CD4-positive, alpha-beta T cell treated with Interleukin-6 for 4 hours (primary cell): ENCODE data around the gene SLC38A10.
"Not testable (repeated sequence)": the region's sequence is repeated elsewhere in the genome, so short reads cannot be mapped to it uniquely, and the experiment has no call there.

Experiments used
- DNase-seq: peaks from one replicate; pipeline ENCODE4 v3.0.0-alpha.2; 2020; ENCODE audit warnings: mixed read lengths

SLC38A10 gene

DNA sequence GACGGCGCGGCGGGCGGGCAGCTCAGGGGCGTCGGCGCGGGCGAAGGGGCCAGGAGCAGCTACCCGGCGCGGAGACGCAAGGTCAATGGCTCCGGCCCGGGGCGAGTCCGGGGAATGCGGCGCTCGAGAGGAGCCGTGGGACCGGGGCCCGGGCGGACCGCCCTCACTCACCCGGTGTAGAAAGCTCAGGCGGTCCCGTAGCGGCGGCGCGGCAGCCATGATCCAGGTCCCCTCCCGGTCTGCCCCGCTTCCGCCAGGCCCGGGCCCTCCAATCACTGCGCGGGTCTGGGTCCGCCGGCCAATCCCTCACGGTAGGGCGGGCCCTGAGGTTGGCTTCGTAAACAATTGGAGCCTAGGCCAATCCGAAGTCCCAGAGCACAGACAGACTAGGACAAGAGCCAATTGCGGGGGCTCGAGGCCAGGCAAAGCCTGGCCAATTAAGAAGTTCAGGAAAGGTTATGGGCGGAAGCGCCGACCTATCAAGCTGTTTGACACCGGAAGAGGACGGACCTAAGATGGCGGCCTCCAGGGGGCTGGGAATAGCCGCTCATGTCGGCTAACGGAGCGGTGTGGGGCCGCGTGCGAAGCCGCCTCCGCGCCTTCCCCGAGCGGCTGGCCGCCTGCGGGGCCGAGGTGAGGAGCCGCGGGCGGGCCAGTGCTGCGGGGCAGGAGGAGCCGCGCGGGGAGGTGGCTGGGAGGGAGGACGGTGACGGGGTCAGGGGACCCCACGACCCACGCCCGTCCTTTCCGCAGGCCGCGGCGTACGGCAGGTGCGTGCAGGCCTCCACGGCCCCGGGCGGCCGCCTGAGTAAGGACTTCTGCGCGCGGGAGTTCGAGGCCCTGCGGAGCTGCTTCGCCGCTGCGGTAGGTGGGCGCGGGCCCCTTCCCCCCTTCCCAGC lies 56.0 kb downstream of the SLC38A10 start, which contains the start of the genes NDUFAF8 and TEPSIN:
NDUFAF8 (plus strand) TSS at position 504 of the 899 bp plus-strand sequence; CDS start at position 550, 46 bp downstream.
TEPSIN (minus strand) TSS at position 241 of the 899 bp plus-strand sequence; CDS start at position 219, 22 bp downstream.
- DNase-seq, result peak; percentile 95

DNA sequence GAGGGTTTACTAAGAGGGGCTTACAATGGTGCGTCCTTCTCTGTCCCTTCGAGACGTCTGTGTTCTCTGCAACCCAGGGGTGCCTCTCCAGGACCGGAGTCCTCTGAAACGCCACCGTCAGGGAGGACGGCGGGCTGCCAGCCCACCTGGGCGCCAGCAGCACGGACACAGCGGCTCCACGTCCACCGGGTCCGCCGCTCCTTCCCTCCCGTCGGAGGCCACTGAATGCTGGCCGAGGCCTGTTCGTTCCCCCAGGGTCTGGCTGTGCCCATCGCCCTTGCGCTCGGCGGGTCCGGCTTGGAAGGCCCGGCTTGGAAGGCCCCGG lies 56.7 kb downstream of the SLC38A10 start:
- peak; percentile 14 for DNase-seq

DNA sequence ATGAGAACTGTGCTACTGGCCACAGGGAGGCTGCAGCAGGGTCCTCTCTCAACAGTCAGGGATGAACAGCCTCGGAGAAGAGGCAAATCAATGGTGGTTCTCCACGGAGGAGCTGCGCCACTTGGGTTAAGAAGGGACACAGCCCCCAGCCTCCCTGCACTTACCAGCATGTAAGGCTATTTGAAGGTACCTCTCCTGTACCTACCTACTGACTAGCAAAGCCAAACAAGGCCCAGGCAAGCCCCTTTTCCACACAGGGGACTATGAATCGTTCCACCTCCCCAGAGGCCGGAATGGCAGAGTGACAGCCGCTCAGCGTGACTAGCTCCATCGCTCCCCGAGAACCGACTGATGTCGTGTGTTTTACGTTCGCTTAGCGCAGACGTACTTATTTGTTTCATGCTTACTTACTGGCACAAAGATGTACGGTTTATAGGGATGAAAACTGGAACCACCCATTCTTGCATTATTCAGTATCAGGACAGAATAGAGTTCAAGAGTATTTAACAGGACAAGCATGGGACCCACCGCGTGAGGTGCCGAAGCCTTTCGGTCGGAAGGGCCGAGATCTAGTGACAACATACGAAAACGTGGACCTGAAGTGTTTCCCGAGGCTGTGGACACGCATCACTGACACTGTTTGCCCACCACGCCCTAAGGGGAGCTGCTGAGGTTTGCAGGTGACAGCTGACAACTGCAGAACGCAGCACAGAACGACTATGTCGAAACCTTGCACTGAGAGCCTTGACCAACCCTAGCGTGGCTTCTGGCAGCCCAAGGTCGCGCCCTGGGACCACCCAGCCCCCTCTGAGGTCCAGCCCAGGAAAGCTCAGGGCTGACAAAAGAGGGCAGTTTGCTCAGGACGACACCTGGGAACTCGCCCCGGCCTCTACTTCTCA lies 57.3 kb downstream of the SLC38A10 start:
- no peak for DNase-seq

DNA sequence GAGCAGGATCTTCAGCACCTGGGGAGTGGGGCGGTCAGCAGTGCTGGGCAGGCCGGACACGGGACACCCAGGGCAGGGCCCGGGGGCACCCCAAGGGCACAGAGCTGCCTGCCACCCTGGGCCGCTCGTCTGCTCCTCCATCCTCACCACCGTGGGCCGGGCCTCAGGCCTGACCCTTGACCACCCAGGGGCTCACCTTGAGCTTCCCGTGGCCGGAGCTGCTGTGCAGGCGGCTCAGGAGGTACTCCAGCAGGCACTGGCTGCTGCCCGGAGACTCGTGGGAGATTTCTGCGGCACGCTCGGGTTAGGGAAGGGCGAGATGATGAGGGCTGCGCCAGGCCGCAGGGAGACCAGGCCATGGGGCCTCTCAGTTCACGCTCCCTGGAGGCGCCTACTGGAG lies 58.3 kb downstream of the SLC38A10 start:
- DNase-seq, result no peak

DNA sequence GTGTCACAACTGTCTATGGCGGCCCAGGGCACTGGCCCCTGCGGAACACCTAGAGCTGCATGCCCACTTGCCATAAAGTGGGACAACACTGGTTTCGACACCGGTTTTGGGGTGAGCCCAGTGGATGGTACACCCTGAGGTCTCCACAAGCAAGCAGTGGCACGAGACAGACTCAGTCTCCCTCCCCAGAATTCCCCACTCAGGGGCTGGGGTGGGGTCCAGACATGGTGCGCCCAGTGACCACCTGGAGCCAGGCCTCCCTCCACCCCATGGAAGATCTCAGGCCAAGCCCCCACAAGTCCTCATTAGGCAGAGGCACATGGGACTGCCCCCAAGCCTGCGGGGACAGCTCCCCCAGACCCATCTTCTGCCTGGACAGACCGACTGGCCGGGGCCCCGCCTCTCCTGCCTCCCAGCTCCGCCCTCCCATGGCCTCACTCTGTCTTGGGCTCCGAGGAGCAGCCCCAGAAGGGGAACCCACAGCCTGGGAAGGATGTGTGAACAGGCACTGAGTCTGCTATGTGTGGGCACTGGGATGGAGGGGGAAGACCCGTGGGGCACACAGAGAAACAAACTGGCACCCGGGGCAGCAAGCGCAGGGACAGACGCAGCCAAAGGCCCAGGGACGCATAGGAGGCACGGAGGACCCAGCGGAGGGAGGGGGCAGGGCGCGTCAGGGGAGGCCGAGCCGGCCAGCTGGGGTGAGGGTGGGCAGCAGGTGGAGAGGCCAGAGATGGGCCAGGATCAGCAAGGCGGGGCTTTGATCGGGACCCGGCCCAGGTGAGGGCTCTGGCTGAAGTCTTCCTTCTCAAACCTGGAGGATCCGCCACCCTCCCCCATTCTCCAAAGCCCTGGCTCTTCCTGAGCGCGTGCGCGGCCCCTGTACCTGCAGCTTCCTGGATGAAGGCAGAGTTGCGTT lies 59.0 kb downstream of the SLC38A10 start:
- DNase-seq, result no peak

DNA sequence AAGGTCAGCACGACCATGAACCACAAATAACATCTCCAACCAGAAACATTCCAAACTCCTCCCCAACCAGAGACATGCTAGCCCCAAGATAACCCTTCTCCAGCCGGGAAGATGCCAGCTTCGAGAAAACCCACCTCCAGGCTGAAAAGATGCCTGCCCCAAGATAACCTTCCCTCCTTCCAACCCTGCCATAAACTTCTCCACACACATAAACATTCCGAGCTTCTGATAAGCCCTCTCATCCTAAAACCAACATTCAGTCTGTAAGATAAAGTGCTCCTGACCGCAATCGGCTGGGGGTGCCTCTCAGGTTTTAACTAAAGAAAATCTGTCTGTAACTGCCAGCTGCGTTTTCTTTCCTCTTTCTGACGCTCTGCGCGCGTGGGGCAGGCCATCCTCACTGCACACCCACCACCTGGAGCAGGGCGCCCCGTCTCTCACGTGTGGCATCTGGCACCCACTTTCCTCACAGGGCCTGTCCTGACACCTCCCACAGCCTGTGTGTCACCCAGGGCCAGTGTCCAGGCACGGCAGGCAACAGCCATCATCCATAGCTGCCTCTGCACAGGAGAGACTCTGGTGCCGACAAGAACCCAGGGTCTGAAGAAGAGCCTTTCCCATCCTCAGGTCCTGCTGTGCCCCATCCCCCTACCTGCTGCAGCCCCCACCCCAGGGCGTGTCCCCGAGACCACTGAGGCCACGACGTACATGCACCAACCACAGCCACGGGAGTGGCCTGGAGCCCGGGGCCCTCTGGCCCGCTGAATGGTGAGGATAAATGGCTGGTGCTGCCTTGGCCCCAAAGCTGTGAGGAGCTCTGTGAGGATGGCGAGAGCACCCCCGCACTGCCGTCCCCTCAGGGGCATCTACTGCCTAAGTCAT lies 59.9 kb downstream of the SLC38A10 start:
- no peak for DNase-seq

GRCh38 chr17:81234506-81234855 lies 60.6 kb downstream of the SLC38A10 start:
- DNase-seq, result no peak

DNA sequence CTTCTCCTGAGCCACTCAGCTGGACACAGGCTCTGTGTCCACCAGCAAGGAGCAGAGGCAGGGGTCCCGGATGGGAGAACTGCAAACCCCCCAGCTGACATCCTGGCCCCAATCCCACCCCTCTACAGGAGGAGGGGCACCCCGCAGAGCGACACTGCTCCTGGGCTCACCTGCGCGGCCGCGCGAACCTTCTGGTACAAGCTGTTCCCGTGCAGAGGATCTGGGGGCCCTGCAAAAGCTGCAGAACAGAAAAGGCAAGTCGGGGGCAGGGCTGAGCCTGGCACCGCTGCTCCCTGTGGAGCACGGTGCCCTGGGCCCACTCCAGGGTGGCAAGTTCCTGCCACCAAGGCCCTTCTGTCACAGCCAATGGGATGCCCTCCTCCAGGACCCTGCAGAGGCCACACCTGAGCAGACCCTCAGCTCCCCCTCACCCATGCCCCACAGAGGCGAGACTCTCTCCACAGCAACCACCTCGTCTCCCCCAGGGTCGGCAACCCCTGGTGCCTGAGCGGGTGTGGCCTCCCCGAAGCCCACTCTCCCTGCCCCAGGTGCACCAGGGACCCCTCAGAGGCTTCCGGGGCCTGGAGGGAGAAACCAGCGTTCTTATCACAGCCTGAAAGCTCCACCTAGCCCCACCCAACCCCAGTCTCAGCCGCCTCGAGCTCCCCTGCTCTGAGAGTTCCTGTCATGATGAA lies 61.1 kb downstream of the SLC38A10 start:
- no peak for DNase-seq

GRCh38 chr17:81233316-81233715 lies 61.8 kb downstream of the SLC38A10 start:
- no peak for DNase-seq

DNA sequence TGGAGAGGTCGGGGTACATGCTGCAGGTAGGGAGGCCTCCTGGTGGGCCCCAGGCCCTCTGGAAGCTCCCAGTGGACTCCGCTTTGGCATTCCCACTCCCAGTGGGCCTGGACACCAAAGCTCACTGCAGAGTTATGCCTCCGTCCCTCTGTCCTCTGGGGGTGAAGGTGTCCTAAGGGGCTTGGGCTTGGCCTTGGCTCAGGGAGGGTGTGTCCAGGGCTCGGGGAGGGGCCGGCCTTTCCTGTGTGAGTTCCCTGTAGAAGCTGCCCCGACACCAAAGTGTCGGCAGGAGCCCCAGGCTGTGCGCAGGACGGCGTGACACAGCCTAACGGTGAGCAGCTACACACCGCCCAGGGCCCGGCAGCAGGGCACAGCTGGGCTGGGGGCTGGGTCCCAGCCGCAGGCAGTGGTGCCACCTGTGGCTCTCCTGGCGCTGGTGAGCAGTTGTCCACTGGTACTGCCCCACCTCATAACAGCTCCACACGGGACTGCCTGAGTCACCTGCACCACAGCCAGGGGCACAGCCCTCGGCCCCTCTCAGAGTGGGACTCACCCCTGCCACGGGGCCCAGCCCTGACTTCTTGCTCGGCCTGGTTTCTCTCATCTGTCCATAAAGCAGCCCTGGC lies 62.4 kb downstream of the SLC38A10 start:
- DNase-seq, result no peak

GRCh38 chr17:81231766-81232581 lies 63.1 kb downstream of the SLC38A10 start:
- DNase-seq, result no peak

GRCh38 chr17:81231121-81231645 lies 63.9 kb downstream of the SLC38A10 start:
- DNase-seq, result no peak

- DNase-seq, result no peak
Observed at GRCh38 chr17:81230043-81230820, 64.9 kb downstream of the SLC38A10 start.

- no peak for DNase-seq
Observed at GRCh38 chr17:81229666-81229920, 65.5 kb downstream of the SLC38A10 start.

DNA sequence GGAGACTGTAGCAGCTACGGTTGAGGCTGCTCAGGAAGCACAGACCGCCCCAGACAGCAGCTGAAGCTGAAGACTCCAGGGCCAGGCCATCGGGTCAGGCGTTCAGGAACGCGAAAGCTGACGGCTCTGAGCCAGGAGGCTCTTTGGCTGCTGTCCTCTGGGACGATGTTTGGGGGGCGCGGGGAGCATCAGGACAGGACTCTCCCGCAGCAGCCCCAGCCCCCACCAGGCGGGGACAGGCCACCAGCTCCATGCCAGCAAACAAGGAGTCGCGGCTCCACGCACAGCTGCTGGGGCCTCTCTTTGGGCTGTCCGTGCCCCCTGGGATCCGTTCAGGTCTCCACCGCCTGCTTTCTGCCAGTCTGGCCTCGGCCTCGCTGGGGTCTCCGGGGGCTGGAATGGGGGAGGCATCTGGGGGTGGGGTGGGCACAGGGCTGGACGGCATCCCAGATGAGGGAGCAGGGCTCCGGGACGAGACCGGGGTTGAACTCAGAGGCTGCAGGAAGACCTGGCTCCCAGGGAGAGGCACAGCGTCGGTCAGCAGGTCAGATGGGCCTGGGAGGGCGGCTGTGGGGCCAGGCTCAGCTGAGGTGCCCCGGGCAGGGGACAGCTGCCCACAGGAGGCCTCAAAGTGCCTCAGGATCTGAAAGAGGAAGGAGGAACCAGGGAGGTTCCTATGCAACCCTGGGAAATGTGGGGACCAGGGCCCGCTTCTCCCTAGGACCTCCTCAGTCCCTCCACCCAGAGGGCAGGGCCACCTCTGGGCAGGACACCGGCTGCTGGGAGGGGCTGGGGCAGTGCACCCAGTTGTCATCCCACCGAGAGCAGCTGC lies 66.1 kb downstream of the SLC38A10 start:
- no peak for DNase-seq

- DNase-seq, result no peak
Observed at GRCh38 chr17:81228420-81228819, 66.7 kb downstream of the SLC38A10 start.

DNA sequence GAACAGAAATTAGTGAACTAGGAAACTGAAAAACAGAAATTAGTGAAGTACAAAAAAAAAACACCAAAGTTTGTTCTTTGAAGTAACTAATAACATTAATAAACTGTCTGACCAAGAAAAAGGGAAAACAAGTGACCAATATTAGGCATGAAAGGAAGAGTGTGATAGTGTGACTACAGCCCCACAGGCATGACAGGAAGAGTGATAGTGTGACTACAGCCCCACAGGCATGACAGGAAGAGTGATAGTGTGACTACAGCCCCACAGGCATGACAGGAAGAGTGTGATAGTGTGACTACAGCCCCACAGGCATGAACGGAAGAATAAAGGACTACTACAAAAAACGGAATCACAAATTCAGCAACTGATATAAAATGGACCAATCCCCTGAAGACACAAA lies 67.5 kb downstream of the SLC38A10 start:
- DNase-seq, result not testable (repeated sequence)

DNA sequence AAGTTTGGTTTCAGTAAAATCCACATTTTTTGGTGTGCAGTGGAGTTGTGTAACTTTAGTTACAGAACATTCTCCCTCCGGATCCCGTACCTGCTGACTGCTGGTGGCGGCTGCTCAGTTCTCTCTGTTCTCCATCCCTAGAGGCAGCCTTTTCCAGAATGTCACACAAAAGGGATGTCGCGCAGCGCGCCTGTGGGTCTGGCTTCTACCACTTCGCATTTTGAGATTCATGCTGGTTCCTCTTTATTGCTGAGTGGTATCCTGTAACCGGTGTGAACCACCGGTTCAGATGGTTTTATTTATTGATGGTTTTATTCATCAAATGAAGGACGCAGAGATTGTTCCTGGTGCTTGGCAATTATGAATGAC lies 71.4 kb downstream of the SLC38A10 start:
- peak; percentile 14 for DNase-seq
